PC-9 (cell line): Measurements from ENCODE around the gene ZMIZ1.

Source experiments
- EZH2 ChIP-seq: fragments of 200-600 bp; sonication (generic); IDR thresholded peaks from 2 replicates; pipeline ENCODE4 v1.8.0; 2017; ENCODE audit warnings: antibody characterized with exemption, low read depth
- TF ChIP-seq, protein P1 (sequence below): fragments of 200-600 bp; sonication (generic); conservative IDR thresholded peaks from 2 replicates; pipeline ENCODE4 v1.6.1; 2017; ENCODE audit warnings: mixed run types, antibody characterized with exemption, mild to moderate bottlenecking, moderate library complexity

DNA sequence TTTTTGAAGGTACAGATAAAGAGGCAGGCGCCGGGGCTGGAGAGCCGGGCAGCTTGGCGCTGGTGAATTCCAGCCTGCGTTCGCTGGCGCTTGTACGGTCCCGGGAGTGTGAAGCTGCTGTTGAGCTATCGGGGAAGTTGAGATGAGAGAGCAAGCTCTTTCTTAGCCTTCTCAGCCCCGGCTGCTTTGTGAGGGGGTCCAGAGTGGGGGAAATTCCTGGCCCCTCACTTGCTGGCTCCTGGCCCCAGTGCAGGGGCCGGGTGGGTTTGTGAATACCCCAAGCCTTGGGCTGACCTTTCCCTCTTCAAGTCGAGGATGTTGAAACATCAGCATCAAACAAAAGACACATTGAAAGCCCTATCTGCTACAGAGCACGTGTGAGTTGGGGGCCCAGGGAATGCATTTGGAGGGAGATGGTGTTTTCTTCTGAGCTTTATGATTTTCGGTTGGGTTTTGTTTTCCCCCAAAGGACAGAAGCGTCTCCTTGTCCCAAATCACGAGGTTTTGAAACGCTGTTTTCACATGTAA, 2.7 kb downstream of the ZMIZ1 start:
- TF ChIP-seq, protein P1, sequence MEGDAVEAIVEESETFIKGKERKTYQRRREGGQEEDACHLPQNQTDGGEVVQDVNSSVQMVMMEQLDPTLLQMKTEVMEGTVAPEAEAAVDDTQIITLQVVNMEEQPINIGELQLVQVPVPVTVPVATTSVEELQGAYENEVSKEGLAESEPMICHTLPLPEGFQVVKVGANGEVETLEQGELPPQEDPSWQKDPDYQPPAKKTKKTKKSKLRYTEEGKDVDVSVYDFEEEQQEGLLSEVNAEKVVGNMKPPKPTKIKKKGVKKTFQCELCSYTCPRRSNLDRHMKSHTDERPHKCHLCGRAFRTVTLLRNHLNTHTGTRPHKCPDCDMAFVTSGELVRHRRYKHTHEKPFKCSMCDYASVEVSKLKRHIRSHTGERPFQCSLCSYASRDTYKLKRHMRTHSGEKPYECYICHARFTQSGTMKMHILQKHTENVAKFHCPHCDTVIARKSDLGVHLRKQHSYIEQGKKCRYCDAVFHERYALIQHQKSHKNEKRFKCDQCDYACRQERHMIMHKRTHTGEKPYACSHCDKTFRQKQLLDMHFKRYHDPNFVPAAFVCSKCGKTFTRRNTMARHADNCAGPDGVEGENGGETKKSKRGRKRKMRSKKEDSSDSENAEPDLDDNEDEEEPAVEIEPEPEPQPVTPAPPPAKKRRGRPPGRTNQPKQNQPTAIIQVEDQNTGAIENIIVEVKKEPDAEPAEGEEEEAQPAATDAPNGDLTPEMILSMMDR: no peak
- no peak for TF ChIP-seq EZH2
